DND-41 (cell line): Measurements from ENCODE around the gene SMARCA2.

Source experiments
- EZH2 ChIP-seq: IDR thresholded peaks from 3 replicates; pipeline ENCODE4 v1.6.1; 2012; ENCODE audit warnings: borderline replicate concordance, low read depth, mild to moderate bottlenecking, moderate library complexity, low read length, inconsistent platforms; ENCODE audit not compliant: severe bottlenecking
- TF ChIP-seq, protein P1 (sequence below): IDR thresholded peaks from 2 replicates; pipeline ENCODE4 v1.5.1; 2012; ENCODE audit warnings: borderline replicate concordance, low read length, moderate library complexity, mild to moderate bottlenecking; ENCODE audit not compliant: poor library complexity, severe bottlenecking; ENCODE audit errors: extremely low read depth

DNA sequence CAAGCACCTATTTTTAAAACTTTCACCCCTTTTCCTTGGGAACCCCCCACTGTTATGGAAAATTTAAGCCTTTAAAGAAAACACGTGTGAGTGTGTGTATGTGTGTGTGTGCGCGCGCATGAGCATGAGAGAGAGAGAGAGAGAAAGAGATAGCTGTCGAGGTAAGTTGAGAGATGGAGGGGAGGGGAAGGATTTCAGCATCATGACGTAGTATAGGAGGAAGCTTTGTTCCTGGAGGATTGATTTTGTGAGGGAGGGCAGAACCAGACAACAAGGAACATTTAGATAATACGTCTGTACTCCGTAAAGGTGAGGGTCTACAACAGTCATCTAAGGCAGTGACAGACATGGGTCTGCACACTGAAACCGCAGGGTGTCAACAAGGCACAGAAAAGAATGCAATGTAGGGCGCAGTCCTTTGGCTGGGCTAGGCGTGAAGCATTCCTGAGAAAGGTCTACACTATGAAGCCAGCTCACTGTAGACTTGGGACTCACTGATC, 227.7 kb downstream of the SMARCA2 start:
- TF ChIP-seq, protein P1, sequence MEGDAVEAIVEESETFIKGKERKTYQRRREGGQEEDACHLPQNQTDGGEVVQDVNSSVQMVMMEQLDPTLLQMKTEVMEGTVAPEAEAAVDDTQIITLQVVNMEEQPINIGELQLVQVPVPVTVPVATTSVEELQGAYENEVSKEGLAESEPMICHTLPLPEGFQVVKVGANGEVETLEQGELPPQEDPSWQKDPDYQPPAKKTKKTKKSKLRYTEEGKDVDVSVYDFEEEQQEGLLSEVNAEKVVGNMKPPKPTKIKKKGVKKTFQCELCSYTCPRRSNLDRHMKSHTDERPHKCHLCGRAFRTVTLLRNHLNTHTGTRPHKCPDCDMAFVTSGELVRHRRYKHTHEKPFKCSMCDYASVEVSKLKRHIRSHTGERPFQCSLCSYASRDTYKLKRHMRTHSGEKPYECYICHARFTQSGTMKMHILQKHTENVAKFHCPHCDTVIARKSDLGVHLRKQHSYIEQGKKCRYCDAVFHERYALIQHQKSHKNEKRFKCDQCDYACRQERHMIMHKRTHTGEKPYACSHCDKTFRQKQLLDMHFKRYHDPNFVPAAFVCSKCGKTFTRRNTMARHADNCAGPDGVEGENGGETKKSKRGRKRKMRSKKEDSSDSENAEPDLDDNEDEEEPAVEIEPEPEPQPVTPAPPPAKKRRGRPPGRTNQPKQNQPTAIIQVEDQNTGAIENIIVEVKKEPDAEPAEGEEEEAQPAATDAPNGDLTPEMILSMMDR = no peak
- no peak for TF ChIP-seq EZH2
